Measurements from ENCODE around the gene CNTN5. TPM values are rescaled to one million over a fixed set of nuclear protein-coding genes. Genes with fewer than 3 reads are reported as not detected.

Gene CNTN5
- total RNA-seq, 4 donors from 2014 or later: not detected

- no peak for DNase-seq (ENCODE audit: low spot score)
- TF ChIP-seq CTCF (IDR thresholded peaks at IDR 0.05): no peak
- ATAC-seq (ENCODE audit: low FRiP score): no peak
Observed at GRCh38 chr11:99682646-99683045, 661.9 kb downstream of the CNTN5 start.

- ATAC-seq (ENCODE audit: low FRiP score) (no peak), DNase-seq (ENCODE audit: low spot score) (no peak)
- no peak for TF ChIP-seq CTCF (IDR thresholded peaks at IDR 0.05)
Observed at GRCh38 chr11:99683933-99684332, 663.2 kb downstream of the CNTN5 start.

GRCh38 chr11:99686838-99687237 is 666.1 kb downstream of the CNTN5 start:
- no peak for ATAC-seq (ENCODE audit: low FRiP score)
- no peak for DNase-seq (ENCODE audit: low spot score)
- TF ChIP-seq CTCF (IDR thresholded peaks at IDR 0.05): no peak

GRCh38 chr11:99687320-99687719 is 666.6 kb downstream of the CNTN5 start:
- DNase-seq (ENCODE audit: low spot score): no peak
- no peak for ATAC-seq (ENCODE audit: low FRiP score)
- TF ChIP-seq CTCF (IDR thresholded peaks at IDR 0.05): no peak

- ATAC-seq (ENCODE audit: low FRiP score) (peak; percentile 79), DNase-seq (ENCODE audit: low spot score) (no peak)
- no peak for TF ChIP-seq CTCF (IDR thresholded peaks at IDR 0.05)
Observed at GRCh38 chr11:99693941-99694492, 673.3 kb downstream of the CNTN5 start.

GRCh38 chr11:99695106-99695505 is 674.4 kb downstream of the CNTN5 start:
- no peak for TF ChIP-seq CTCF (IDR thresholded peaks at IDR 0.05)
- no peak for DNase-seq (ENCODE audit: low spot score)
- ATAC-seq (ENCODE audit: low FRiP score): no peak

GRCh38 chr11:99706848-99707247 is 686.1 kb downstream of the CNTN5 start:
- ATAC-seq (ENCODE audit: low FRiP score) (no peak), DNase-seq (ENCODE audit: low spot score) (no peak)
- no peak for TF ChIP-seq CTCF (IDR thresholded peaks at IDR 0.05)
